GM06990 (cell line): ENCODE data around the gene FAM53B.

Source experiments
- DNase-seq: peaks from one replicate; pipeline ENCODE4 v3.0.0-alpha.2; 2011; ENCODE audit not compliant: insufficient read length; ENCODE audit errors: extremely low read depth
- H3K27me3 ChIP-seq: replicated peaks from 2 replicates; pipeline ENCODE4 v1.6.0; 2011; ENCODE audit warnings: low read length; ENCODE audit not compliant: control insufficient read depth, insufficient read depth
- H3K36me3 ChIP-seq: 2 replicates; pipeline ENCODE4 v1.5.1; 2011; ENCODE audit warnings: low read length; ENCODE audit not compliant: control insufficient read depth, insufficient read depth
- H3K4me3 ChIP-seq: replicated peaks from 2 replicates; pipeline ENCODE4 v1.5.1; 2011; ENCODE audit warnings: low read depth, mild to moderate bottlenecking, control low read depth, low read length
- TF ChIP-seq, protein P1 (sequence below): IDR thresholded peaks from 2 replicates; pipeline ENCODE4 v1.5.1; 2011; ENCODE audit warnings: low read length, control low read depth, mild to moderate bottlenecking, inconsistent platforms; ENCODE audit not compliant: insufficient read depth, poor library complexity, severe bottlenecking

FAM53B gene

GRCh38 chr10:124665091-124665490, 79.1 kb downstream of the FAM53B start:
- TF ChIP-seq, protein P1, sequence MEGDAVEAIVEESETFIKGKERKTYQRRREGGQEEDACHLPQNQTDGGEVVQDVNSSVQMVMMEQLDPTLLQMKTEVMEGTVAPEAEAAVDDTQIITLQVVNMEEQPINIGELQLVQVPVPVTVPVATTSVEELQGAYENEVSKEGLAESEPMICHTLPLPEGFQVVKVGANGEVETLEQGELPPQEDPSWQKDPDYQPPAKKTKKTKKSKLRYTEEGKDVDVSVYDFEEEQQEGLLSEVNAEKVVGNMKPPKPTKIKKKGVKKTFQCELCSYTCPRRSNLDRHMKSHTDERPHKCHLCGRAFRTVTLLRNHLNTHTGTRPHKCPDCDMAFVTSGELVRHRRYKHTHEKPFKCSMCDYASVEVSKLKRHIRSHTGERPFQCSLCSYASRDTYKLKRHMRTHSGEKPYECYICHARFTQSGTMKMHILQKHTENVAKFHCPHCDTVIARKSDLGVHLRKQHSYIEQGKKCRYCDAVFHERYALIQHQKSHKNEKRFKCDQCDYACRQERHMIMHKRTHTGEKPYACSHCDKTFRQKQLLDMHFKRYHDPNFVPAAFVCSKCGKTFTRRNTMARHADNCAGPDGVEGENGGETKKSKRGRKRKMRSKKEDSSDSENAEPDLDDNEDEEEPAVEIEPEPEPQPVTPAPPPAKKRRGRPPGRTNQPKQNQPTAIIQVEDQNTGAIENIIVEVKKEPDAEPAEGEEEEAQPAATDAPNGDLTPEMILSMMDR = no peak
- H3K27me3 ChIP-seq = no peaks in the 10 kb centered on the region
- H3K4me3 ChIP-seq = no peak overlapping the region
- no peak for DNase-seq
- no peaks in the 10 kb centered on the region; the same call in none of the 2 replicates for H3K36me3 ChIP-seq

- TF ChIP-seq, protein P1 = no peak
- Histone ChIP-seq H3K4me3 (no peak overlapping the region), H3K27me3 (no peaks in the 10 kb centered on the region), H3K36me3 (no peaks in the 10 kb centered on the region; the same call in none of the 2 replicates)
- no peak for DNase-seq
These were observed 80.3 kb downstream of the FAM53B start for GRCh38 chr10:124663766-124664360.

DNA sequence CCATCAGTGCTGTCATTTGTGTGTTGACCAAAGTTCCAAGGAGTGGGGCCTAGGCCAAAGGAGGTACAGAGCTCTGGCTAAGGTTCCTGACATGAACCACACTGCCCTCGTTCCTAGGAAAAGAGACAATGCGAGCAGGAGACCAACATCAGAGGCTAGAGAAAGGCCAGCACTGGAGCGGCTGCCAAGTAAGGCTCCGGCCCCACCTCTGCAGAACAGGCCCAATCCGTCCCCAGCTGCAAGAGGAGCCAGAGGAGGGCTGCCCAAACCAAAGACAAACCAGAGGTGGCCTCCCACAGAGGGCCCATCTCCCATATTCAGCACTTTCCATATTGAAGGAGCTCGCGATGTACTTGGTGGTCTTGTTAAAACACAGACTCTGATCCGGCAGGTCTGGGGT, 81.0 kb downstream of the FAM53B start:
- TF ChIP-seq, protein P1 = no peak
- Histone ChIP-seq H3K4me3 (no peak overlapping the region), H3K27me3 (no peaks in the 10 kb centered on the region), H3K36me3 (no peaks in the 10 kb centered on the region; the same call in none of the 2 replicates)
- no peak for DNase-seq

GRCh38 chr10:124661660-124662180, 82.5 kb downstream of the FAM53B start:
- TF ChIP-seq, protein P1 = no peak
- Histone ChIP-seq H3K27me3 (no peaks in the 10 kb centered on the region), H3K36me3 (no peaks in the 10 kb centered on the region; the same call in none of the 2 replicates), H3K4me3 (no peak overlapping the region)
- DNase-seq = no peak

GRCh38 chr10:124660404-124661125, 83.6 kb downstream of the FAM53B start:
- H3K36me3 ChIP-seq = no peaks in the 10 kb centered on the region; the same call in none of the 2 replicates
- no peaks in the 10 kb centered on the region for H3K27me3 ChIP-seq
- H3K4me3 ChIP-seq = no peak overlapping the region
- TF ChIP-seq, protein P1 = no peak
- no peak for DNase-seq
